ENCODE results near the gene ODF2. TPM values are rescaled to one million over a fixed set of nuclear protein-coding genes. Genes with fewer than 3 reads are reported as not detected.
"Not testable (repeated sequence)": the region's sequence is repeated elsewhere in the genome, so short reads cannot be mapped to it uniquely, and the experiment has no call there.

ODF2 gene
- total RNA-seq, 1 donor from 2014 or later, result 18.9 TPM

GRCh38 chr9:128411364-128412119, 44.3 kb upstream of the ODF2 start:
- intact Hi-C loops (cut with DNase I), result loop anchor here (10.0 kb wide), 1 partner anchor 47 kb away; no protein-coding TSS in a partner anchor
- no peaks in the 10 kb centered on the region for H3K27me3 ChIP-seq
- DNase-seq (ENCODE audit: extremely low spot score in 2 of 2), result no peak
- H3K27ac ChIP-seq, result no peak overlapping the region
- H3K36me3 ChIP-seq, result no peaks in the 10 kb centered on the region
- no peaks in the 10 kb centered on the region for H3K4me1 ChIP-seq
- TF ChIP-seq CTCF (IDR thresholded peaks at IDR 0.05) (no peak), POLR2AphosphoS5 (IDR thresholded peaks at IDR 0.05; ENCODE audit: insufficient read depth in 1 of 2, low read depth in 1 of 2) (no peak), POLR2A (IDR thresholded peaks at IDR 0.05) (no peak)
- H3K9me3 ChIP-seq, result no peaks in the 10 kb centered on the region
- H3K4me3 ChIP-seq, result no peak overlapping the region

GRCh38 chr9:128412120-128412790, 43.6 kb upstream of the ODF2 start:
- H3K4me3 ChIP-seq, result no peak overlapping the region
- H3K9me3 ChIP-seq, result no peaks in the 10 kb centered on the region
- DNase-seq (ENCODE audit: extremely low spot score in 2 of 2), result no peak
- no peaks in the 10 kb centered on the region for H3K27me3 ChIP-seq
- no peaks in the 10 kb centered on the region for H3K4me1 ChIP-seq
- TF ChIP-seq POLR2AphosphoS5 (IDR thresholded peaks at IDR 0.05; ENCODE audit: insufficient read depth in 1 of 2, low read depth in 1 of 2) (no peak), POLR2A (IDR thresholded peaks at IDR 0.05) (no peak), CTCF (IDR thresholded peaks at IDR 0.05) (peak in 2 of 3 experiments; percentile 19 to 31)
- no peak overlapping the region for H3K27ac ChIP-seq
- no peaks in the 10 kb centered on the region for H3K36me3 ChIP-seq
- intact Hi-C loops (cut with DNase I), result loop anchor here (10.0 kb wide), 1 partner anchor 47 kb away; no protein-coding TSS in a partner anchor

- intact Hi-C loops (cut with DNase I), result loop anchor here (10.0 kb wide), 1 partner anchor 49 kb away; no protein-coding TSS in a partner anchor
- not testable (repeated sequence) for H3K27ac ChIP-seq; H3K9me3 ChIP-seq; H3K36me3 ChIP-seq; H3K4me1 ChIP-seq; DNase-seq (ENCODE audit: extremely low spot score in 2 of 2); H3K4me3 ChIP-seq; H3K27me3 ChIP-seq
Measured at GRCh38 chr9:128413728-128414127, 42.1 kb upstream of the ODF2 start.

- no peak for DNase-seq (ENCODE audit: extremely low spot score in 2 of 2)
- Histone ChIP-seq H3K4me3 (no peak overlapping the region), H3K27me3 (no peaks in the 10 kb centered on the region), H3K9me3 (no peaks in the 10 kb centered on the region), H3K36me3 (no peaks in the 10 kb centered on the region), H3K4me1 (peaks cover 7% of the 10 kb centered on the region), H3K27ac (no peak overlapping the region)
- intact Hi-C loops (cut with DNase I), result loop anchor here (10.0 kb wide), 1 partner anchor 50 kb away; no protein-coding TSS in a partner anchor
- TF ChIP-seq POLR2A (IDR thresholded peaks at IDR 0.05), result no peak
- TF ChIP-seq POLR2AphosphoS5 (IDR thresholded peaks at IDR 0.05; ENCODE audit: insufficient read depth in 1 of 2, low read depth in 1 of 2), result no peak
- no peak for TF ChIP-seq CTCF (IDR thresholded peaks at IDR 0.05)
Measured at GRCh38 chr9:128414461-128414860, 41.3 kb upstream of the ODF2 start.

GRCh38 chr9:128415281-128415680, 40.5 kb upstream of the ODF2 start:
- no peaks in the 10 kb centered on the region for H3K36me3 ChIP-seq
- TF ChIP-seq POLR2A (IDR thresholded peaks at IDR 0.05) (no peak), POLR2AphosphoS5 (IDR thresholded peaks at IDR 0.05; ENCODE audit: insufficient read depth in 1 of 2, low read depth in 1 of 2) (no peak), CTCF (IDR thresholded peaks at IDR 0.05) (no peak)
- intact Hi-C loops (cut with DNase I), result loop anchor here (10.0 kb wide), 1 partner anchor 50 kb away; no protein-coding TSS in a partner anchor
- no peak overlapping the region for H3K27ac ChIP-seq
- no peaks in the 10 kb centered on the region for H3K9me3 ChIP-seq
- peaks cover 13% of the 10 kb centered on the region for H3K4me1 ChIP-seq
- no peak for DNase-seq (ENCODE audit: extremely low spot score in 2 of 2)
- H3K27me3 ChIP-seq, result no peaks in the 10 kb centered on the region
- H3K4me3 ChIP-seq, result no peak overlapping the region

Measured in vagina (tissue), 2 donors.